Measurements from ENCODE around the gene RAD9A. TPM values are rescaled to one million over a fixed set of nuclear protein-coding genes. Genes with fewer than 3 reads are reported as not detected.
"Not testable (repeated sequence)": the region's sequence is repeated elsewhere in the genome, so short reads cannot be mapped to it uniquely, and the experiment has no call there.

The RAD9A gene
- total RNA-seq, 1 donor from 2014 or later: 8.1 TPM

GRCh38 chr11:67421430-67422031 is 29.7 kb downstream of the RAD9A start:
- no peak for DNase-seq (ENCODE audit: low read depth)

DNA sequence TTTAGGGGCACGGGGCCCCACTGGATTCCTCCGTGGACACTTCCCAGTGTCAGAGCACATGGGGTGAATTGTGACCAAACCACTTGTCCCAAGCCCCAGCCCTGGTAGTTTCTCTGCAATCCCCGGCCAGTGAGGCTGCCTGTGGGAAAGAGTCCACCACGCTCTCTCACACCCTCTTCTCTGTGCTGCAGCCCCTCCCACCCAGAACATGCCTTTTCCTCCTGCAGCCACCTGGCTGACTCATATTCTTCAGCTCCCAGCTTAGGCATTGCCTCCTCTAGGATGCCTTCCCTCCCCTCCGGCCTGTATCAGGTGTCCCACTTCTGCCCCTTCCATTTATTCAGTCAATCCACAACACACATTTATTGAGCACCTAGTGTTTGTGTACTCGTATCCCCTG is 31.1 kb downstream of the RAD9A start:
- no peak for DNase-seq (ENCODE audit: low read depth)

DNA sequence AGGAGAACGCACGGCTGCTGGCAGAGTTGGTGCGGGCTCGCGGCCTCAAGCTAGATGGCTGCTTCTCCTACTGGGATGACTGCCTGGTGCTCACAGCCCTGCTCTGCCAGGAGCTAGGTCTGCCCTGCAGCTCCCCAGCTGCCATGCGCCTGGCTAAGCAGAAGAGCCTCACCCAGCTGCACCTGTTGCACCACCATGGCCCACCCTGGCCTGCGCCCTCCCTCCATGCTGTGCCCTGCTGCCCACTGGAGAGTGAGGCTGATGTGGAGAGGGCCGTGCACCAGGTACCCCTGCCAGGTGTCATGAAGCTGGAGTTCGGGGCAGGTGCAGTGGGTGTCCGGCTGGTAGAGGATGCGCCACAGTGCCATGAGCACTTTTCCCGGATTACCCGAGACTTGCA is 31.7 kb downstream of the RAD9A start:
- no peak for DNase-seq (ENCODE audit: low read depth)

- DNase-seq (ENCODE audit: low read depth): no peak
Measured at GRCh38 chr11:67423891-67424613, 32.3 kb downstream of the RAD9A start.

GRCh38 chr11:67427364-67427859 is 35.6 kb downstream of the RAD9A start:
- not testable (repeated sequence) for DNase-seq (ENCODE audit: low read depth)

DNA sequence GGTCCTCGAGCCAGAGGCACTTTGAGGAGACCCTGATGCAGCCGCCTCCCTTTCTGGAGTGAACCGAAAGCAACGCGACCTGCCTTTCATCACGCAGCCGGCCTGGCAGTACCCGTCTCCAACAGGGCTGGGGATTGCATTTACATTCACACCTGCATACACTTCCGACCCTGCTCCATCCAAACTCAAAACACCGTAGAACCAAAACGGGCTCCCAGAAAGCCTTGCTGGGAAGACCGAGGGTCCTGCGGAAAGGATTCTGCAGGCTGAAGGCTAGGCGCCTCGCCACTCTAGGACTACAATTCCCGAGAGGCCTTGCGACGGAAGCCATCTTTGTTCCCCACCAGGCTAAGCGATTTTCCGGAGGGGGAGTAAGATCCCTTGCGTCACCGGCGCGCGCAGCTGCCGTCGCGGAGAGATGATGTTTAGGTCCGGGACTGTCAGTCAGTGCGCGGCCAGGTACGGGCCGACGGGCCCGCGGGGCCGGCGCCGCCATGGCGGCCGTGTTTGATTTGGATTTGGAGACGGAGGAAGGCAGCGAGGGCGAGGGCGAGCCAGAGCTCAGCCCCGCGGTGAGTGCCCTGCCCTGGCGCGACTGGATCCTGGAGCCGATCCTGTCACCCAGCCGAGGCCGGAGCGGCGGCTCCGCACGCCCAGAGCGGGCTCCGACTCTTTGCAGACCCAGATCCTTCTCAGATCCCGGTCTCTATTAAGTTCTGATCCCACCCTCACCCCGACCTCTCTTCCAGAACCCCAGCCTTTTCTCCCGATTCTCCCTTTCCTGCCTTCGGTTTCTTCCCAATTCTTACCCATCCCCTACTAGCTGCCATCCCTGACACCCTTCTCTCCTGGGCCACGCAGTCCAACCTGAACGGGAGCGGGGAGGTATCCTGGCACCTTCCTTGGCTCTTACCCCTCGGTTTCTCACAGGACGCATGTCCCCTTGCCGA is 36.5 kb downstream of the RAD9A start, which contains the start of gene RPS6KB2:
Gene RPS6KB2, plus strand, starts transcription at position 443 of the 950 bp plus-strand sequence. Its CDS starts 52 bp downstream, at position 495.
- DNase-seq (ENCODE audit: low read depth): peak; percentile 98

DNA sequence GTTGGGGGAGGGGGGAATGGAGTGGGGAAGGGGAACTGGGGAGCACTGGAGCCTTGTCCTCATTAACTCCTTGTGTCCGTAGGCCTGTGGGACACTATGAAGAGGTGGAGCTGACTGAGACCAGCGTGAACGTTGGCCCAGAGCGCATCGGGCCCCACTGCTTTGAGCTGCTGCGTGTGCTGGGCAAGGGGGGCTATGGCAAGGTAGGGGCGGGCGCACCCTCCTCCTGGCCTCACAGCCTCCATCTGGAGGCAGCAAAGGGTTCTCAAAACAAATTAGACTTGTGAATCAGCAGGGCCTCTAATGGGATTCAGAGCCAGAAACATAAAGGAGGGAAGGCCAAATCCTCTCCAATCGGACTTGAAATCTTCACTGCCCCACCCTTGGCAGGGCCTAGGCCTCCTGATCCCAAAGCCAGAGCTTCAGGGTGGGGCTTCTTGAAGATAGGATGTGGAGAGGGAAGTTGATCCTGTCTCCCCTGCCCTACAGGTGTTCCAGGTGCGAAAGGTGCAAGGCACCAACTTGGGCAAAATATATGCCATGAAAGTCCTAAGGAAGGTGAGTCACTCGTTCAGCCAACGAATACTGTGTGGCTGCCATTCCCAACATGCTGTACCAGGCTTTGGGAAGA is 37.4 kb downstream of the RAD9A start:
- DNase-seq (ENCODE audit: low read depth): no peak

DNA sequence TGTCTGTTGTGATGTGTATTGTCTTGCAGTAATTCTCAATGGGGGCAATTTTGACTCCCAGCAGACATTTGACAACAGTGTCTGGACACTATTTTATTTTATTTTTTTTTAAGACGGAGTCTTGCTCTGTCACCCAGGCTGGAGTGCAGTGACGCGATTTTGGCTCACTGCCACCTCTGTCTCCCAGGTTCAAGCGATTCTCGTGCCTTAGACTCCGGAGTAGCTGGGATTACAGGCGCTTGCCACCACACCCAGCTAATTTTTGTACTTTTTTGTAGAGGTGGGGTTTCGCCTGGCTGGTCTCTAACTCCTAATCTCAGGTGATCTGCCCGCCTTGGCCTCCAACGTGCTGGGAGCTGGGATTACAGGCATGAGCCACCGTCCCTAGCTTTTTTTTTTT is 37.9 kb downstream of the RAD9A start:
- no peak for DNase-seq (ENCODE audit: low read depth)

DNA sequence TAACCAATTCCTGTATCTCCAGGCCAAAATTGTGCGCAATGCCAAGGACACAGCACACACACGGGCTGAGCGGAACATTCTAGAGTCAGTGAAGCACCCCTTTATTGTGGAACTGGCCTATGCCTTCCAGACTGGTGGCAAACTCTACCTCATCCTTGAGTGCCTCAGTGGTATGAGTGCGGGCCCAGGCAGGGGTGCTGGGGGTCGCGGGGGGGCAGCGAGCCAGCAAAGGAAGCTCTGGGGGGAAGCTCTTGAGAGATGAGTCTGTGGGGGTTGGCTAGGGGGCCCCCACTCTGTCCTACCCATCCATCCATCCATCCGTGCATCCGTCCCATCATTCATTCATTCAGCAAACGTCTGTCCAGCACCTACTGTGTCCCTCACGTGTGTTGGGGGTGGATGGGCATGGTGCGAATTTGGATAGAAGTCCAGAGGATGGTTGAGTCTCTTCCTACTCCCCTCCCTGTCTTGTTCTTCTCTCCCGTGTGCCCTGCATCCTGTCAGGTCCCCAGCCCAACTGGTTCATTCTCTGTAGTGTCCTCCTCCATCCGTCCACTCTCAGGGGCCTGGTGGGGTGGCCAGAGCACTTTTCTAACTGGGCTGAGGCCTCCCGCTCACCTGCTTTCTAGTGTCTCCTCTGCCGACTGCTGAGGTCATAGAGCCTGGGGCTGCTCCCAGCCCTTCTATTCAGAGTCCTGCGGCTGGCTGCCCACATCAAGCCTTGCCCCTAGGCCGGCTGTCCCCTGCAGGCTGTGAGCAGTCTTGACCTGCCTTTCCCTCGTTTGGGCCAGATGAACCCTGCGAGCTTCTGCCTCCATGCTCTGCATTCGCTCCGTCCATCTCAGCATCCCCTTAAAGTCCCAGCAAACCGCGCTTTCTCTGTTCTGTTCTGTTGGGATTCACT is 39.8 kb downstream of the RAD9A start:
- no peak for DNase-seq (ENCODE audit: low read depth)

DNA sequence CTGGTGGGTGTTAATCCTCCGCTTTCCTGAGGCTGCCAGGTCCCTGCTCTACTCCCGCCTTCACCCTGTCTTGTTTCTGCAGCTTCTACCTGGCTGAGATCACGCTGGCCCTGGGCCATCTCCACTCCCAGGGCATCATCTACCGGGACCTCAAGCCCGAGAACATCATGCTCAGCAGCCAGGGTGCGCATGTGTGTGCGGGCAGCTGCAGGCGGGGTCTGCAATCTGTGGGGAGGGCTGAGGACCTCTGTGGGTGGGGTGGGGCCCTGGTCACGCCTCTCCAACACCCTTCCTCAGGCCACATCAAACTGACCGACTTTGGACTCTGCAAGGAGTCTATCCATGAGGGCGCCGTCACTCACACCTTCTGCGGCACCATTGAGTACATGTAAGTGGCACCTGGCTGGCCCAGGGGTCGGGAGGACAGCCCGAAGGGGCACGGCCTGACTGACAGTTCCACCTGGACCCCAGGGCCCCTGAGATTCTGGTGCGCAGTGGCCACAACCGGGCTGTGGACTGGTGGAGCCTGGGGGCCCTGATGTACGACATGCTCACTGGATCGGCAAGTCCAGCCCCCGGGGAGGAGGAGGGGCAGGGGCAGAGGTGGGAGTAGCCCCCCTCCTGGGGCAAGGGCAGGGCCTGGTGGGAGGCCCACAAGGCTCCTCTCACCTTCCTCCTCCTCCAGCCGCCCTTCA is 41.0 kb downstream of the RAD9A start:
- no peak for DNase-seq (ENCODE audit: low read depth)

- DNase-seq (ENCODE audit: low read depth): no peak
Measured at GRCh38 chr11:67433536-67434394, 42.0 kb downstream of the RAD9A start.

- DNase-seq (ENCODE audit: low read depth): no peak
Measured at GRCh38 chr11:67434395-67434881, 42.7 kb downstream of the RAD9A start.

DNA sequence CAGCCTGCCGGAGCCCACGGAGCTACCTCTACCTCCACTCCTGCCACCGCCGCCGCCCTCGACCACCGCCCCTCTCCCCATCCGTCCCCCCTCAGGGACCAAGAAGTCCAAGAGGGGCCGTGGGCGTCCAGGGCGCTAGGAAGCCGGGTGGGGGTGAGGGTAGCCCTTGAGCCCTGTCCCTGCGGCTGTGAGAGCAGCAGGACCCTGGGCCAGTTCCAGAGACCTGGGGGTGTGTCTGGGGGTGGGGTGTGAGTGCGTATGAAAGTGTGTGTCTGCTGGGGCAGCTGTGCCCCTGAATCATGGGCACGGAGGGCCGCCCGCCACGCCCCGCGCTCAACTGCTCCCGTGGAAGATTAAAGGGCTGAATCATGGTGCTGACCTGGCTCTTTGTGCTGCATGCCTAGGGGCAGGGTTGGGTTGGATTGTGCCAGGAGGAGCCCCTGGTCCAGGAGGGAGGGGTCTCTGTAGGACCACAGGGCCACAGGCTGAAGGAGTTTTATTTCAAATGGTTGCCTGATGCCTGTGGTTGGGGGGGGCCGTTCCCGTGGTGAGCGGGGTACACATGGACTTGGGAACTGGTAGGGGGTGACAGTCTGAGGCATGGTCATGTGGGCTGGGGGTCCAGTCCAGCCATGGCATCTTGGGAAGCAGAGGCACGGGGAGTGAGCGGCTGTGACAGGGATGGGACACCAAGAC is 43.4 kb downstream of the RAD9A start:
- peak; percentile 82 for DNase-seq (ENCODE audit: low read depth)

DNA sequence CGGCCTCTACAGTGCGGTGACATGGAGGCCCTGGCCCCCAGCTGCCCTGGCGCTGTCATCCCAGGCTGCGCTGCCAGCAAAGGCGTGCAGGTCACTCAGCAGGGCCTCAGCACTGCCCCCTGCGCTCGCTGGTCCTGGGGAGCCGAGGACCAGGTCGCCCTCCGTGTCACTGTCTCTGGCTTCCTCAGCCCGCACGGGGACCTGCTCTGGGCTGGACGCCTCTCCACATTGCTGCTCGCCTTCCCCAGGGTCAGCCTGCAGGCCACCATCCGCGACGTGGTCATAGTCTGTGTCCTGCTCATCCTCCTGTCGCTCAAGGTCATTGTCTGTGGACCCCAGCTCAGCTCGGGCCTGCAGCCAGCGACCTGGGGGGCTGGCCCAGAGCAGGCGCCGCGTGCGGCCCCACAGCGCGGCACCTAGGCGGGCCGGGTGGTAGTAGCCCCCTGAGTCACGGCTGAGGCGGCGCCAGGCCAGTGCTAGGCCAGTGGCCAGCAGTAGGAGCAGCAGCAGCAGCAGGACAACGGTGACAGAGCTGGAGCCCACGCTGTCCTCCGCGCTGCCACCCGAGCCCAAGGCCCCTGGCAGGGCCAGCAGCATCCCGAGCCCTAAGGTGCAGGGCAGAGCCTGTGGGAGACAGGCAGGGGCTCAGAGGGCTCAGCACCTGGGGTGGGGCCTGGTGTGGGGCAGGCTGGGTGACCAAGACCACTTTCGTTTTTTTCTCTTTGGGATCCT is 44.1 kb downstream of the RAD9A start:
- no peak for DNase-seq (ENCODE audit: low read depth)

DNA sequence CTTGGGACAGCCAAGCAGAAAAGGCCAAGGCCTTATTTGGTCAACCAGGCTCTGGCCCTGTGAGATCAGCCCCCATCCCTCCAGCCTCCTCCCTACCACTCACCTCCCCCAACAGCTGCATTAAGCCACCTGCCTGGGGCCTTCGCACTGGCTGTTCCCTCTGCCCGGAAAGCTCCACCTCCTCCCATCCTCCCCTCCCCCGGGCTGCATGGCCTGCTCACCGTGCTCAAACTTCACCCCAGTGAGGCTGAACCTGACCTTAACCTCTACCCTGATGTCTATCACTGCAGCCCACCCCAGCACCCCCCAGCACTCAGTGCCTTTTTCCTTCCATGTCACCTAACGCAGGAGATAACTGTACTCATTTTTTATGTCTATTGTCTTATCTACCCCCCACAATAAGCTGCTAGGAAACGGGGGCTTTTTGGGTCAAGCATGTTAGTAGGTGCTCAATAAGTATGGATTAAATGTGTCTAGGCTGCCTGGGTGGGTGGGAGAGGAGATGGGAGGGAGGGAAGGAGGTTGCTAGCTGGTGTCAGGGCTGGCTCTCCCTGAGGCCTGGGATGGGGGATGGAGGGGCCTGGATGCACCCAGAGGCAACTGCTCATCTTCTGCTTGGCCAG is 44.8 kb downstream of the RAD9A start:
- peak; percentile 83 for DNase-seq (ENCODE audit: low read depth)

DNA sequence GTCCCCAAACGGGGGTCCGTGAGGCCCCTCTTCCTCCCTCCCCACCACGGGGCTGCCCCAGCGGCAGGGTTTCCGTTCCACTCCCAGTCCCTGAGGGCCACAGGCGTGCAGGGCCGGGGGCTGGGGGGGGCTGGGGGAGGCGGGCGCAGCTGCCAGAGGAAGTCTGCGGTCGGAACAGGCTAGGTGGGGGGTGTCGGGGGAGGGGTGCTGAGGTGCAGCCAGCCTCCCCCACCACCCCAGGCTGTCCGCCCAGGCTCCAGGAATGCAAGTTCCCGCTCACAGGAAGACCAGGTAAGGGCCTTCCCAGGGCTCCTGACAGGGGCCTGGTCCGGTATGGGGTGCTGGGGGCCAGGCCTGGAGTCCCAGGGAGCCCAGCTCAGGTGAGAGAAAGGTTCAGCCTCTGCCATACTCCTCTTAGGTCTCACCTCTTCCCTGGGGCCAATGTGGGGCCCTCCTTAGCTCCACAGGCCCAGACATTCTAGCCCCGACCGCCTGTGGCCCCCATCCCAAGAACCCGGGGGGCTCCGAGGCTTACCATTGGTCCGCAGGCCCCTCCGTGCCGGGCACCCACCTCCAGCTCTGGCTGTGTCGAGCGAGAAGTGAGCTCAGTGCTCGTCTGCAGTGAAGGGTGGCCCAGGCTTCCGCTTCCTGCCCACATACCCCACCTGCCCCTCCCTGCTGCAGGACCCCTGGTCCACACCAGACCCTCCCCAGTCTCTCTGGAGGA is 45.5 kb downstream of the RAD9A start, which contains the start of gene PTPRCAP:
Gene PTPRCAP, minus strand, starts transcription at position 601 of the 727 bp plus-strand sequence. Its CDS starts 63 bp downstream, at position 538.
- DNase-seq (ENCODE audit: low read depth): no peak
